HepG2 (cell line): ENCODE results near the gene TEX14. TPM values are rescaled to one million over a fixed set of nuclear protein-coding genes. Genes with fewer than 3 reads are reported as not detected.

Experiments used
- ATAC-seq: fragments of 200-7000 bp; cut with Tn5 transposase; 3 replicates; pipeline ENCODE4 v1.9.1; 2020; ENCODE audit warnings: mild to moderate bottlenecking, moderate library complexity
- BruUV-seq: library from RNA; stranded (reverse); fragments of 400-500 nt; replicated peaks from 2 replicates; lab custom pipeline; 2021; lab: Mats Ljungman, UMichigan
- CTCF ChIA-PET: fragments of 300-600 bp; formaldehyde crosslinking; extraction: SDS; loops from one replicate; lab custom pipeline; 2021; ENCODE audit warnings: low total read pairs, inconsistent platforms, low intra/inter-chr PET ratio; lab: Yijun Ruan, JAX
- POLR2A ChIA-PET: fragments of 350-600 bp; sonication (Branson Sonifier 250); formaldehyde crosslinking; loops from one replicate; lab custom pipeline; 2020; ENCODE audit warnings: antibody characterized with exemption, inconsistent platforms; lab: Yijun Ruan, JAX
- DNase-seq: peaks from one replicate; pipeline ENCODE4 v3.0.0-alpha.2; 2015; ENCODE audit warnings: low spot score
- FAIRE-seq: peaks from 3 replicates; lab custom pipeline; 2011; peaks lifted over from hg19 to GRCh38; lab: Jason Lieb, UNC
- H2AFZ ChIP-seq: one replicate; pipeline ENCODE4 v1.6.1; 2011; ENCODE audit warnings: low read length, inconsistent platforms
- H3K27ac ChIP-seq: fragments of 300-600 bp; 3 replicates; pipeline ENCODE4 v1.8.0; 2011; ENCODE audit warnings: mixed run types, mild to moderate bottlenecking, mixed read lengths, low read length, inconsistent platforms; ENCODE audit not compliant: insufficient read depth; ENCODE audit errors: extremely low read length
- H3K27me3 ChIP-seq, 2 experiments: fragments of 200-600 bp in 1 of 2; 2 replicates in 1 of 2; 3 replicates in 1 of 2; pipeline versions ENCODE4 v1.6.0 to v1.8.0; 2011; ENCODE audit warnings: low read length in 2 of 2, mild to moderate bottlenecking in 2 of 2, moderate library complexity in 2 of 2, inconsistent platforms in 1 of 2; ENCODE audit not compliant: insufficient read depth in 2 of 2, control insufficient read depth in 1 of 2
- H3K36me3 ChIP-seq, 2 experiments: fragments of 200-600 bp in 1 of 2; replicated peaks in 1 of 2; 2 replicates in 1 of 2; 3 replicates in 1 of 2; pipeline versions ENCODE4 v1.5.1 to v1.8.0; 2011; ENCODE audit warnings: low read length in 2 of 2, inconsistent platforms in 1 of 2; ENCODE audit not compliant: insufficient read depth in 2 of 2, control insufficient read depth in 1 of 2
- H3K4me1 ChIP-seq: 2 replicates; pipeline ENCODE4 v1.5.1; 2012; ENCODE audit warnings: low read length, inconsistent platforms; ENCODE audit not compliant: insufficient read depth
- H3K4me2 ChIP-seq: 2 replicates; pipeline ENCODE4 v1.6.0; 2011; ENCODE audit warnings: low read depth, low read length, inconsistent platforms
- H3K4me3 ChIP-seq, 3 experiments: fragments of 200-600 bp in 1 of 3; sonication (generic), shearing (Covaris generic) in 1 of 3; replicated peaks in 1 of 3; 2 replicates each; pipeline ENCODE4 v1.5.1; 2011 to 2016; ENCODE audit warnings: low read length in 3 of 3, inconsistent platforms in 2 of 3, low read depth in 2 of 3, mild to moderate bottlenecking in 2 of 3, control low read depth in 1 of 3, mixed read lengths in 1 of 3; ENCODE audit not compliant: insufficient read depth in 1 of 3
- H3K79me2 ChIP-seq: one replicate; pipeline ENCODE4 v1.6.1; 2011; ENCODE audit warnings: low read length, inconsistent platforms; ENCODE audit not compliant: insufficient read depth
- H3K9ac ChIP-seq: 2 replicates; pipeline ENCODE4 v1.6.0; 2011; ENCODE audit warnings: mild to moderate bottlenecking, low read depth, low read length, inconsistent platforms; ENCODE audit not compliant: insufficient read depth
- H3K9me3 ChIP-seq: 2 replicates; pipeline ENCODE4 v1.5.1; 2012; ENCODE audit warnings: mild to moderate bottlenecking, low read length
- H4K20me1 ChIP-seq: 2 replicates; pipeline ENCODE4 v1.6.0; 2011; ENCODE audit warnings: inconsistent platforms, mild to moderate bottlenecking, low read length, moderate library complexity; ENCODE audit not compliant: insufficient read depth
- ARID4A ChIP-seq: sonication (generic); formaldehyde crosslinking; IDR thresholded peaks from 2 replicates; pipeline ENCODE4 v1.5.0; 2020; ENCODE audit warnings: mild to moderate bottlenecking, missing genetic modification reagents, borderline replicate concordance
- GABPA ChIP-seq, 2 experiments: IDR thresholded peaks; 2 replicates each; pipeline ENCODE4 v1.6.1; 2011 to 2016; ENCODE audit warnings: low read depth in 2 of 2, low read length in 1 of 2, missing biosample characterization in 1 of 2, missing genetic modification characterization in 1 of 2
- IKZF4 ChIP-seq: sonication (generic); formaldehyde crosslinking; IDR thresholded peaks from 2 replicates; pipeline ENCODE4 v1.5.1; 2020; ENCODE audit warnings: borderline replicate concordance, mild to moderate bottlenecking, low read depth, missing genetic modification reagents; ENCODE audit errors: not compliant biosample characterization
- MTA3 ChIP-seq: sonication (generic); formaldehyde crosslinking; IDR thresholded peaks from 2 replicates; pipeline ENCODE4 v1.4.0; 2020; ENCODE audit warnings: missing genetic modification reagents
- SP140L ChIP-seq: sonication (generic); formaldehyde crosslinking; IDR thresholded peaks from 2 replicates; pipeline ENCODE4 v1.4.0; 2020; ENCODE audit warnings: missing genetic modification reagents, borderline replicate concordance
- YY1 ChIP-seq: IDR thresholded peaks from 2 replicates; pipeline ENCODE4 v1.6.1; 2011; ENCODE audit warnings: low read length, low read depth, moderate library complexity, mild to moderate bottlenecking; ENCODE audit not compliant: insufficient read depth, insufficient replicate concordance
- ZNF414 ChIP-seq: sonication (generic); formaldehyde crosslinking; IDR thresholded peaks from 2 replicates; pipeline ENCODE4 v1.5.0; 2020; ENCODE audit warnings: missing genetic modification reagents
- ZNF598 ChIP-seq: sonication (generic); formaldehyde crosslinking; IDR thresholded peaks from 2 replicates; pipeline ENCODE4 v1.5.1; 2020; ENCODE audit warnings: mild to moderate bottlenecking, missing genetic modification reagents, borderline replicate concordance
- ZNF629 ChIP-seq: sonication (generic); formaldehyde crosslinking; conservative IDR thresholded peaks from 2 replicates; pipeline ENCODE4 v1.5.0; 2020; ENCODE audit warnings: missing genetic modification reagents
- ZNF83 ChIP-seq: sonication (generic); formaldehyde crosslinking; IDR thresholded peaks from 2 replicates; pipeline ENCODE4 v1.4.0; 2020; ENCODE audit warnings: missing genetic modification reagents, mild to moderate bottlenecking, borderline replicate concordance
- WGBS: methylation state at CpG from one replicate; pipeline ENCODE4 v1.1.6; 2017; ENCODE audit warnings: low lambda C conversion rate; 5-methylcytosine and 5-hydroxymethylcytosine counted together
- in situ Hi-C: cut with HindIII; loops from 2 replicates; pipeline ENCODE4 v1.10.0; 2017; ENCODE audit warnings: low pct_unique_long_range_greater_than_20kb; ENCODE audit not compliant: extremely low pct_ligation_motif_present
- intact Hi-C: fragments of 100-400 bp; cut with micrococcal nuclease; formaldehyde crosslinking; loops from one replicate; pipeline ENCODE4 v1.10.0; 2022; ENCODE audit not compliant: unreplicated experiment
- polyA plus RNA-seq, 8 experiments: library from polyadenylated mRNA; depleted of rRNA in 3 of 8; stranded (reverse) in 7 of 8; unstranded in 1 of 8; fragments of >200 nt; fragmentation: Illumina TruSeq in 4 of 8; extraction: Trizol in 4 of 8; gene quantifications; 2 replicates each; pipeline versions ENCODE4 v1.2.1 to v1.2.3, GENCODE V29; 2011 to 2016; ENCODE audit warnings: low read depth in 4 of 8, missing spikeins in 1 of 8, mixed read lengths in 1 of 8; ENCODE audit not compliant: insufficient read depth in 1 of 8
- total RNA-seq, 5 experiments: library from RNA; depleted of rRNA; stranded (reverse); fragments of >200 nt; fragmentation: Illumina TruSeq; extraction: Trizol; gene quantifications; 2 replicates each; pipeline ENCODE4 v1.2.3, GENCODE V29; 2016; ENCODE audit warnings: low read depth in 1 of 5

The TEX14 gene
- total and polyA plus RNA-seq, 2 of the 13 experiments (the other 11 are each of a cell fraction or from before 2014, with no cell fraction given), result 0.04 to 0.07 TPM

- TF ChIP-seq SP140L (CRISPR knock-in tag) (no peak), ZNF83 (no peak), ZNF414 (CRISPR knock-in tag) (no peak)
These were observed 159.3 kb downstream of the TEX14 start (continued) for GRCh38 chr17:58532555-58532951.

- Histone ChIP-seq H3K27ac (no peak overlapping the region), H3K4me1 (peaks cover 65% of the 10 kb centered on the region), H3K79me2 (no peaks in the 10 kb centered on the region), H3K36me3 (no peaks in the 10 kb centered on the region), H3K27me3 (peaks cover 9 to 53% of the 10 kb centered on the region in 2 experiments; a peak in 3 of 5 replicates), H3K4me2 (peak overlapping the region; percentile 79), H2AFZ (no peak overlapping the region), H3K9me3 (no peaks in the 10 kb centered on the region), H3K4me3 (peak overlapping the region; percentile 35 to 68 (median 48); a peak in 5 of 6 replicates), H4K20me1 (no peaks in the 10 kb centered on the region), H3K9ac (no peak overlapping the region; the same call in 1 of the 2 replicates)
- no peak for FAIRE-seq
- no TSS peak for BruUV-seq
- WGBS, result 43% methylated on average over 17 of the region's 82 CpGs
- intact Hi-C loops (no loop called here), in situ Hi-C loops (loop anchor here (10.0 kb wide), 1 partner anchor 63 kb away; no protein-coding TSS in a partner anchor)
- POLR2A ChIA-PET, result interaction anchor here (1.0 to 7.8 kb wide), 4 partner anchors 13 to 161 kb away, joined by 3 to 73 read pairs (median 30); partner anchors contain the start of genes MTMR4 and RAD51C
- CTCF ChIA-PET, result no interaction called here
- ATAC-seq, result peak; percentile 77
- no peak for DNase-seq
- TF ChIP-seq YY1 (peak; percentile 43), MTA3 (CRISPR knock-in tag) (no peak), ARID4A (CRISPR knock-in tag) (0 out of 2 replicates have a peak, but pooled peaks have one; percentile 14), IKZF4 (CRISPR knock-in tag) (no peak), ZNF629 (no peak), ZNF598 (no peak), GABPA (IDR thresholded peaks at IDR 0.05; ENCODE audit: low read depth, low read length) (no peak), GABPA (CRISPR knock-in tag; IDR thresholded peaks at IDR 0.05; ENCODE audit: low read depth) (no peak)
These were observed 159.9 kb downstream of the TEX14 start for GRCh38 chr17:58531661-58532554.
